SK-N-MC (cell line): Measurements from ENCODE around the gene PLD6.

ENCODE experiments used
- EZH2 ChIP-seq: fragments of 200-600 bp; sonication (generic); IDR thresholded peaks from one replicate; pipeline ENCODE4 v1.6.1; 2017; ENCODE audit warnings: antibody characterized with exemption
- FOXP2 ChIP-seq: optimal IDR thresholded peaks from 2 replicates; pipeline ENCODE3; 2011; ENCODE audit warnings: mild to moderate bottlenecking, moderate library complexity; ENCODE audit not compliant: insufficient read depth; ENCODE audit errors: extremely low read length, control extremely low read depth
- POLR2AphosphoS5 ChIP-seq: IDR thresholded peaks from 2 replicates; pipeline ENCODE4 v1.6.1; 2012; ENCODE audit warnings: mild to moderate bottlenecking, low read depth, low read length, borderline replicate concordance

GRCh38 chr17:17186551-17187505, 19.3 kb downstream of the PLD6 start:
- TF ChIP-seq POLR2AphosphoS5 (no peak), EZH2 (no peak), FOXP2 (no peak)
